Astrocyte (in vitro differentiated cells and primary cell): ENCODE measurements around the gene KRTAP10-2. TPM values are rescaled to one million over a fixed set of nuclear protein-coding genes. Genes with fewer than 3 reads are reported as not detected.
"Not testable (repeated sequence)": the region's sequence is repeated elsewhere in the genome, so short reads cannot be mapped to it uniquely, and the experiment has no call there.

Experiments
- DNase-seq: peaks from one replicate; pipeline ENCODE4 v3.0.0-alpha.2; 2010; ENCODE audit warnings: low read depth
- FAIRE-seq: peaks from 2 replicates; lab custom pipeline; 2011; peaks lifted over from hg19 to GRCh38; lab: Jason Lieb, UNC
- H2AFZ ChIP-seq: 2 replicates; pipeline ENCODE4 v1.6.0; 2012; ENCODE audit warnings: low read depth, low read length, inconsistent platforms
- H3K27ac ChIP-seq: 2 replicates; pipeline ENCODE4 v1.5.1; 2011; ENCODE audit warnings: low read depth, low read length, inconsistent platforms
- H3K27me3 ChIP-seq: 2 replicates; pipeline ENCODE4 v1.6.0; 2011; ENCODE audit warnings: low read length, inconsistent platforms; ENCODE audit not compliant: insufficient read depth
- H3K36me3 ChIP-seq: 2 replicates; pipeline ENCODE4 v1.5.1; 2011; ENCODE audit warnings: low read length, inconsistent platforms; ENCODE audit not compliant: insufficient read depth
- H3K4me1 ChIP-seq: 2 replicates; pipeline ENCODE4 v1.5.1; 2011; ENCODE audit warnings: low read length, inconsistent platforms; ENCODE audit not compliant: insufficient read depth
- H3K4me2 ChIP-seq: 2 replicates; pipeline ENCODE4 v1.6.0; 2012; ENCODE audit warnings: low read length, inconsistent platforms
- H3K4me3 ChIP-seq: 2 replicates; pipeline ENCODE4 v1.5.1; 2011; ENCODE audit warnings: low read depth, mild to moderate bottlenecking, low read length, inconsistent platforms; ENCODE audit not compliant: insufficient read depth
- H3K79me2 ChIP-seq: 2 replicates; pipeline ENCODE4 v1.6.0; 2012; ENCODE audit warnings: mild to moderate bottlenecking, low read length, inconsistent platforms; ENCODE audit not compliant: insufficient read depth
- H3K9ac ChIP-seq: 2 replicates; pipeline ENCODE4 v1.6.0; 2012; ENCODE audit warnings: mild to moderate bottlenecking, low read length, inconsistent platforms
- H3K9me3 ChIP-seq: 2 replicates; pipeline ENCODE4 v1.5.1; 2012; ENCODE audit warnings: low read depth, mild to moderate bottlenecking, low read length, inconsistent platforms; ENCODE audit not compliant: insufficient read depth
- H4K20me1 ChIP-seq: 2 replicates; pipeline ENCODE4 v1.6.0; 2012; ENCODE audit warnings: low read length, inconsistent platforms; ENCODE audit not compliant: insufficient read depth
- H3K27ac Mint-ChIP-seq: one replicate; pipeline ENCODE4 v1.8.0; 2021; ENCODE audit warnings: mild to moderate bottlenecking, mixed read lengths; ENCODE audit not compliant: unreplicated experiment
- H3K27me3 Mint-ChIP-seq: one replicate; pipeline ENCODE4 v1.8.0; 2021; ENCODE audit warnings: low read depth, mixed read lengths; ENCODE audit not compliant: unreplicated experiment
- H3K36me3 Mint-ChIP-seq: one replicate; pipeline ENCODE4 v1.8.0; 2021; ENCODE audit warnings: low read depth, mixed read lengths; ENCODE audit not compliant: unreplicated experiment
- H3K4me1 Mint-ChIP-seq: one replicate; pipeline ENCODE4 v1.8.0; 2021; ENCODE audit warnings: low read depth, mixed read lengths; ENCODE audit not compliant: unreplicated experiment
- H3K4me3 Mint-ChIP-seq: one replicate; pipeline ENCODE4 v1.8.0; 2021; ENCODE audit warnings: mild to moderate bottlenecking, moderate library complexity, mixed read lengths; ENCODE audit not compliant: unreplicated experiment
- H3K9me3 Mint-ChIP-seq: one replicate; pipeline ENCODE4 v1.8.0; 2021; ENCODE audit warnings: mild to moderate bottlenecking, mixed read lengths; ENCODE audit not compliant: unreplicated experiment
- EZH2 ChIP-seq: IDR thresholded peaks from 2 replicates; pipeline ENCODE4 v1.6.1; 2012; ENCODE audit warnings: mild to moderate bottlenecking, low read length, inconsistent platforms; ENCODE audit not compliant: insufficient read depth
- total RNA-seq: library from RNA; stranded (reverse); gene quantifications from 2 replicates; pipeline ENCODE4 v1.2.1, GENCODE V29; 2021
- TF ChIP-seq, protein P1 (sequence below): IDR thresholded peaks from 2 replicates; pipeline ENCODE4 v1.5.1; 2011; ENCODE audit warnings: low read depth, mild to moderate bottlenecking, inconsistent platforms, low read length, moderate library complexity; ENCODE audit not compliant: insufficient read depth

KRTAP10-2 gene
- total RNA-seq, 1 donor from 2014 or later: not detected

DNA sequence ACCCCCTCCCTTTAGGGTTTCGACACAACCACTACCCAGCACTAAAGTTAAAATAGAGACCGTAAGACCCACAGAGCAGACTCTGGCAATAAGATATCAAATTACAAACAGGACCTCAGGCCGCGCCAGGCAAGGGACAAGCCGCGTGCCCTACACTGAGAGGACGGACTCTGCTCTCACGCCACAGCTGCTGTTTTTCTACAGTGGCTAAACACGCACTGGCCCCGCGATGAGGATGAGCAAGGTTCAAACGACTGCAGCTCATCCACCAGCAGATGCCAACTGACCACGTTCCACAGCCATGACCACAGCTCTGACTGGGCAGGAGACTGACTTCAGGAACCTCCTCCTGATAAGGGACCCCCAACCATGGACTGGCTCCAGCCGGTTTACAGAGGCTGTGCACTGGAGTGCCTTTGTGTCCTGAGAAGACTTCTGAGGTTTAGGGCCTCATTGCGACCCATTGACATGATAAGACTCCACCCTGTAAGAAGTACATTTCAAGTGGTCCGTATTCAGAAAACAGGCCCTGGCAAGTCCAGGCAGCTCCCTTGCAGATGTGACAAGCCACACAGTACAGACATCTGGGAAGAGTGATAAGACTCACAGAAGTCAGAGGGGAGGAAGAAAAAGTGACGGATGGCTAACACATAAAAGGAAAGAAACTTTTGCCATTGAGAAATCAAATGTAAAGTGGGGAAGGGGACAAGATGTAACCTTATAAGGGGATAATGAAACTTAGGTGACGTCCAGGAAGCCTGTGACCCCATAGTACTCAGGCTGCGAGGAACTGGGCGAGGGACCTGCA lies 42.5 kb upstream of the KRTAP10-2 start:
- FAIRE-seq (no peak), DNase-seq (no peak)
- Mint-ChIP-seq H3K27ac (peak overlapping the region; percentile 58), H3K4me3 (no peak overlapping the region), H3K4me1 (peaks cover 2% of the 10 kb centered on the region), H3K27me3 (peaks cover 27% of the 10 kb centered on the region), H3K36me3 (peaks cover 1% of the 10 kb centered on the region), H3K9me3 (peaks cover 14% of the 10 kb centered on the region)
- TF ChIP-seq EZH2: no peak
- TF ChIP-seq, protein P1, sequence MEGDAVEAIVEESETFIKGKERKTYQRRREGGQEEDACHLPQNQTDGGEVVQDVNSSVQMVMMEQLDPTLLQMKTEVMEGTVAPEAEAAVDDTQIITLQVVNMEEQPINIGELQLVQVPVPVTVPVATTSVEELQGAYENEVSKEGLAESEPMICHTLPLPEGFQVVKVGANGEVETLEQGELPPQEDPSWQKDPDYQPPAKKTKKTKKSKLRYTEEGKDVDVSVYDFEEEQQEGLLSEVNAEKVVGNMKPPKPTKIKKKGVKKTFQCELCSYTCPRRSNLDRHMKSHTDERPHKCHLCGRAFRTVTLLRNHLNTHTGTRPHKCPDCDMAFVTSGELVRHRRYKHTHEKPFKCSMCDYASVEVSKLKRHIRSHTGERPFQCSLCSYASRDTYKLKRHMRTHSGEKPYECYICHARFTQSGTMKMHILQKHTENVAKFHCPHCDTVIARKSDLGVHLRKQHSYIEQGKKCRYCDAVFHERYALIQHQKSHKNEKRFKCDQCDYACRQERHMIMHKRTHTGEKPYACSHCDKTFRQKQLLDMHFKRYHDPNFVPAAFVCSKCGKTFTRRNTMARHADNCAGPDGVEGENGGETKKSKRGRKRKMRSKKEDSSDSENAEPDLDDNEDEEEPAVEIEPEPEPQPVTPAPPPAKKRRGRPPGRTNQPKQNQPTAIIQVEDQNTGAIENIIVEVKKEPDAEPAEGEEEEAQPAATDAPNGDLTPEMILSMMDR: no peak
- no peaks in the 10 kb centered on the region for H3K4me1 ChIP-seq
- no peak overlapping the region for H3K4me2 ChIP-seq
- H3K27ac ChIP-seq: no peak overlapping the region
- H3K27me3 ChIP-seq: no peaks in the 10 kb centered on the region
- H4K20me1 ChIP-seq: no peaks in the 10 kb centered on the region
- H3K79me2 ChIP-seq: no peaks in the 10 kb centered on the region
- H3K36me3 ChIP-seq: no peaks in the 10 kb centered on the region
- no peak overlapping the region for H3K9ac ChIP-seq
- peaks cover 7% of the 10 kb centered on the region for H3K9me3 ChIP-seq
- no peak overlapping the region for H2AFZ ChIP-seq
- no peak overlapping the region for H3K4me3 ChIP-seq

DNA sequence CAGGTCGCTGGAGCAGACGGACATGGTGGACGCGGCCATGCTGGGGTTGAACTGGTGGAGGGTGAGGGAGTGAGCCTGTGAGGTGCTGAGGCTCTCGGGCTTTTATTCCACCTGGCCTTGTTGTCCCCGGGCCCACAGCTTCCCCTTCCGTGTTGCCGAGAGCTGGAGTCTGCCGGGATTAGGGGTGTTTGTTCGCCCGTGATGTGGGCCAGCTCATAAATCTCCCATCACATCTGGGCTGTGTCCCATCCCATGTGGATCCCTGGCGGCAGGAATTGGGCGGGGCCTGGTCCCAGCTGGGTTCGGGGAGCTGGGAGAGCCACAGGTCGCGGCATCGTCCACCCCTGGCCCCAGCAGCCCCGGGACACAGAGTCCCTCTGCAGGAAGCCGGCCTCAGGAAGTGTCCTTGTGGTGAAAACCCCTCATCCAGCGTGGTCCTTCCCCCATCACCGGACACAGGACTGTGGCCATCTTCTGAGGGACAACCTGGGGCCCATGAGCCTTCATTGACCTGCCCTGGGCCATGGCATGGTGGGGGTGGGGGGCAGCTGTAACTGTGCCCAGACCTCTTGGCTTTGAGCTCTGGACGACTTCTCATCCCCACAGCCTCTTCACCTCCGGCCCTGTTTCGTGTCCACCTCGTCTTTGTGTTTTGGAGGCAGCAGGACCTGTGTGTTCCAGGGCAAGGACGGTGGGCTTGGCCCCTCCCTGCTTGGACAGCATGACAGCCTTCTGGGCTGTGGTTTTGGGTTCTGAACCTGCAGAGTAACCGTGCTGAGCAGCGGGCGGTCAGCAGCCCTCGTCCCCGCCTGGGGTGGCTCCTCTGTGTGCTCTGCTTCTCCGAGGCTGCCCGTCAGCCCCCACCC lies 41.4 kb upstream of the KRTAP10-2 start, which contains the start of gene KRTAP10-6:
KRTAP10-6 (minus strand) TSS at position 60 of the 866 bp plus-strand sequence; CDS start at position 39, 21 bp downstream.
- H3K9ac ChIP-seq: no peak within 1 kb of the TSS
- Mint-ChIP-seq H3K36me3 (peaks cover 1% of the 10 kb centered on the region), H3K27me3 (peaks cover 27% of the 10 kb centered on the region), H3K27ac (peak within 1 kb of the TSS; percentile 58), H3K4me3 (no peak within 1 kb of the TSS), H3K4me1 (peaks cover 2% of the 10 kb centered on the region), H3K9me3 (peaks cover 7% of the 10 kb centered on the region)
- TF ChIP-seq, protein P1: no peak
- no peak for TF ChIP-seq EZH2
- H4K20me1 ChIP-seq: no peaks in the 10 kb centered on the region
- DNase-seq (no peak), FAIRE-seq (no peak)
- H3K79me2 ChIP-seq: no peaks in the 10 kb centered on the region
- no peak within 1 kb of the TSS for H2AFZ ChIP-seq
- H3K27ac ChIP-seq: no peak within 1 kb of the TSS
- no peaks in the 10 kb centered on the region for H3K36me3 ChIP-seq
- H3K4me1 ChIP-seq: no peaks in the 10 kb centered on the region
- no peak within 1 kb of the TSS for H3K4me2 ChIP-seq
- no peaks in the 10 kb centered on the region for H3K27me3 ChIP-seq
- H3K4me3 ChIP-seq: no peak within 1 kb of the TSS
- peaks cover 3% of the 10 kb centered on the region for H3K9me3 ChIP-seq

DNA sequence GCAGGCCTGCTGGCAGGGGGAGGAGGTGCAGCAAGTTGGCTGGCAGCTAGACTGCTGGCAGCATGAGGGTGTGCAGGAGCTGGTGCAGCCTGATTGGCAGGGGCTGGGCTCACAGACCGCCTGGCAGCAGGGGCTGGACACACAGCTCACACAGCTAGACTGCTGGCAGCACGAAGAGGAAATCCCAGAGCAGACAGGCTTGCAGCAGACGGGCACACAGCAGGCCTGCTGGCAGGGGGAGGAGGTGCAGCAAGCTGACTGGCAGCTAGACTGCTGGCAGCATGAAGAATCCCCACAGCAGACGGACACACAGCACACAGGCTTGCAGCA lies 40.5 kb upstream of the KRTAP10-2 start:
- FAIRE-seq, H3K9me3 Mint-ChIP-seq: not testable (repeated sequence)

DNA sequence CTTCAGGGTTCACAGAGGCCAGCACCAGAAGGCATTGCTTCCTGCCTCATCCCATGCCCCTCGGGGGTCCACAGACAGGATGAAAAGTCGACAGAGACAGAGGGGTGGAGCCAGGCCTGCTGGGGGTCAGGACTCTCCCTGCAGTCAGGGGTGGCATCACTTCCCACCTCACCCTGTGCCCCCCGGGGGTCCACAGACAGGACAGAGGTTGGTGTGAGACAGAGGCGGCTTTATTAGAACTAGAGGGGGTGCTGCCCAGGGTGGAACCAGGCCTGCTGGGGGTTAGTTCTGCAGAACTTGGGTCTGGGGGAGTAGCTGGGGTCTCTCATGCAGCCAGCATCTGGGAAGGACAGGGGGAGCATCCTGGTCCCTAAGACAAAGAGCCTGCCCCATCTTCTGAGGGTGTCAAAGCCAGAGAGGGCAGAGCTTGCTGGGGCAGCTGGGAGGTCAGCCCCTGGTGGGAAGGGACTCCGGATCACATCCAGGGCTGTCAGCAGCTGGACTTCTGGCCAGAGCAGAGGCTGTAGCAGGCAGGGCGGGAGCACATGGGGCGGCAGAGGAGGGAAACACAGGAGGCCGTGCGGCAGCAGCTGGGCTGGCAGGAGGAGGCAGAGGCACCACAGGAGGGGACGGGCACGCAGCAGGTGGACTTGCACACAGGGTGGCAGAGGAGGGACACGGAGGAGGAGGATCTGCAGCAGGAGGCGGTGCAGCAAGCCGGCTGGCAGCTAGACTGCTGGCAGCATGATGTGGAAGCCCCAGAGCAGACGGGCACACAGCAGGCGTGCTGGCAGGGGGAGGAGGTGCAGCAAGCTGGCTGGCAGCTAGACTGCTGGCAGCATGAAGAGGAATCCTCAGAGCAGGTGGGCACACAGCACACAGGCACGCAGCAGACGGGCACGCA lies 39.8 kb upstream of the KRTAP10-2 start:
- not testable (repeated sequence) for H3K4me2 ChIP-seq, H3K36me3 Mint-ChIP-seq, H3K4me1 Mint-ChIP-seq, H3K9me3 Mint-ChIP-seq, DNase-seq, H3K9me3 ChIP-seq, FAIRE-seq, H2AFZ ChIP-seq, H3K4me3 Mint-ChIP-seq, H3K27me3 ChIP-seq, H3K36me3 ChIP-seq, H3K79me2 ChIP-seq, H3K27ac Mint-ChIP-seq, H3K9ac ChIP-seq, H3K4me3 ChIP-seq, H4K20me1 ChIP-seq, H3K4me1 ChIP-seq, H3K27ac ChIP-seq
- peaks cover 37% of the 10 kb centered on the region for H3K27me3 Mint-ChIP-seq

More for the DNA sequence above, 40.5 kb upstream of the KRTAP10-2 start:
- H3K9me3 ChIP-seq, H4K20me1 ChIP-seq, H3K36me3 ChIP-seq, DNase-seq, H3K4me1 Mint-ChIP-seq, H3K4me1 ChIP-seq, H3K9ac ChIP-seq, H3K36me3 Mint-ChIP-seq, H3K27ac Mint-ChIP-seq, H2AFZ ChIP-seq, H3K27me3 ChIP-seq, H3K4me3 ChIP-seq, H3K4me3 Mint-ChIP-seq, H3K79me2 ChIP-seq, H3K27ac ChIP-seq, H3K4me2 ChIP-seq: not testable (repeated sequence)
- peaks cover 31% of the 10 kb centered on the region for H3K27me3 Mint-ChIP-seq
